Heart right ventricle (tissue), 16 donors: ENCODE data around the gene TRERF1. TPM values are rescaled to one million over a fixed set of nuclear protein-coding genes. Genes with fewer than 3 reads are reported as not detected.
A peak's percentile ranks its signal among the peaks of the same experiment; 100 is the strongest.

Experiments used
- ATAC-seq, 8 donors: fragments of 200-7000 bp; cut with Tn5 transposase; one replicate each; pipeline ENCODE4 v1.9.1; 2020; ENCODE audit warnings: mild to moderate bottlenecking in 8 of 8, moderate library complexity in 8 of 8, moderate number of reproducible peaks in 1 of 8
- DNase-seq, 2 donors: peaks; one replicate each; pipeline ENCODE4 v3.0.0-alpha.2; 2020
- H3K27ac ChIP-seq, 10 donors: fragments of 200-600 bp; sonication (generic) in 2 of 10; one replicate each; pipeline versions ENCODE4 v1.5.0 to v1.8.0; 2020 to 2022; ENCODE audit warnings: mild to moderate bottlenecking in 3 of 10
- H3K27me3 ChIP-seq, 7 donors: fragments of 200-600 bp; one replicate each; pipeline ENCODE4 v1.8.0; 2021 to 2022; ENCODE audit warnings: mild to moderate bottlenecking in 2 of 7
- H3K36me3 ChIP-seq, 9 donors: fragments of 200-600 bp; sonication (generic) in 1 of 9; one replicate each; pipeline versions ENCODE4 v1.5.0 to v1.8.0; 2020 to 2022; ENCODE audit warnings: mild to moderate bottlenecking in 2 of 9
- H3K4me1 ChIP-seq, 9 donors: fragments of 200-600 bp; sonication (generic) in 1 of 9; one replicate each; pipeline versions ENCODE4 v1.5.0 to v1.8.0; 2020 to 2022; ENCODE audit warnings: mild to moderate bottlenecking in 4 of 9
- H3K4me3 ChIP-seq, 10 donors: fragments of 200-600 bp; sonication (generic) in 2 of 10; one replicate each; pipeline versions ENCODE4 v1.5.0 to v1.8.0; 2020 to 2022; ENCODE audit warnings: mild to moderate bottlenecking in 7 of 10, moderate library complexity in 2 of 10
- H3K9me3 ChIP-seq, 11 donors: fragments of 200-600 bp in 10 of 11; sonication (generic) in 2 of 11; one replicate each; pipeline versions ENCODE4 v1.5.0 to v1.8.0; 2013 to 2022; ENCODE audit warnings: mild to moderate bottlenecking in 2 of 11, control low read depth in 1 of 11, moderate library complexity in 1 of 11
- CTCF ChIP-seq, 9 donors: fragments of 200-600 bp; sonication (generic) in 2 of 9; IDR thresholded peaks; one replicate each; pipeline versions ENCODE4 v1.5.0 to v1.8.0; 2021 to 2022; ENCODE audit warnings: antibody characterized with exemption in 9 of 9, mild to moderate bottlenecking in 5 of 9, moderate library complexity in 1 of 9
- WGBS, 2 donors: extraction: QIAGEN DNeasy Blood & Tissue Kit; methylation state at CpG; one replicate each; pipeline ENCODE4 v1.1.7; 2013; ENCODE audit warnings: inconsistent platforms in 1 of 2; 5-methylcytosine and 5-hydroxymethylcytosine counted together
- intact Hi-C, 10 donors: fragments of 100-400 bp; cut with DNase I; formaldehyde crosslinking; loops; one replicate each; pipeline versions ENCODE4 v1.11.1 to v1.14.2; 2022
- polyA plus RNA-seq, 2 donors: library from polyadenylated mRNA; stranded (reverse); fragments of 200-250 nt; gene quantifications; one replicate each; pipeline ENCODE4 v1.2.3, GENCODE V29; 2013
- total RNA-seq, 10 donors: library from RNA; stranded (reverse); fragmentation: NEBNext Ultra II Directional in 3 of 10; extraction: Animal tissue kit (Norgen Biotek cat#: 25700) in 3 of 10; gene quantifications; one replicate each; pipeline versions ENCODE4 v1.2.1 to v1.2.4, GENCODE V29; 2021 to 2023
- donor health status: Arrhythmogenic right ventricular cardiomyopathy.
- donor health status: ischemic (EF 13 %, LVEDD 7.1; RV severe dilation, severe dysfunction).
- donor health status: healthy with polysubstance abuse.
- donor health status: DM: no; HTN: yes; CAD: no.
- donor health status: DM: no; HTN: no; CAD: no.
- donor health status: ischemic (EF 25% LVEDD 6.9; RV normal size, moderate dysfunction).
- donor health status: ischemic (EF 25% LVEDD 5.7; RV mildly dilated, moderate dysfunction).
- donor health status: healthy.
- donor health status: DM: yes; HTN: yes; CAD: no.
- donor health status: Ischemic cardiomyopathy.
- donor health status: ischemic (EF 35%, LVEDD 5.7; RV mildly dilated, moderate dysfunction).
- donor health status: nonischemic (EF 11% LVEDD 7.7; RV severe dilation, severe dysfunction).
- donor health status: DM: yes; HTN: yes; CAD: no.
- donor health status: PGD.
- donor health status: ischemic (EF 29% LVEDD 5.4; RV normal size, mild dysfunction).
- donor health status: nonischemic (EF 23%, LVEDD 6.1; RV moderate dilation, normal function).

The TRERF1 gene
- total and polyA plus RNA-seq, 12 donors: 0.75 to 2.8 (median 1.6) TPM

- ATAC-seq (no peak), DNase-seq (no peak)
- Histone ChIP-seq H3K4me3 (no peak overlapping the region), H3K27ac (no peak overlapping the region), H3K4me1 (peaks cover 0 to 87% (median 16%) of the 10 kb centered on the region in 9 donors), H3K36me3 (no peaks in the 10 kb centered on the region), H3K9me3 (no peaks in the 10 kb centered on the region), H3K27me3 (no peaks in the 10 kb centered on the region)
- no peak for TF ChIP-seq CTCF (IDR thresholded peaks at IDR 0.05)
- intact Hi-C loops: no loop called here
- WGBS, 2 donors: 95 to 97% methylated on average over 3 of the region's 3 CpGs
Measured at GRCh38 chr6:42370323-42370985, 81.3 kb downstream of the TRERF1 start.

GRCh38 chr6:42369568-42369967 is 82.2 kb downstream of the TRERF1 start:
- WGBS, 2 donors: 95 to 98% methylated on average over 2 of the region's 2 CpGs
- ATAC-seq: no peak
- peak overlapping the region in 1 of 10 donors; percentile 90 for H3K27ac ChIP-seq
- TF ChIP-seq CTCF (IDR thresholded peaks at IDR 0.05): no peak
- no peak overlapping the region for H3K4me3 ChIP-seq
- no peaks in the 10 kb centered on the region for H3K27me3 ChIP-seq
- no peaks in the 10 kb centered on the region for H3K9me3 ChIP-seq
- DNase-seq: no peak
- H3K4me1 ChIP-seq: peaks cover 0 to 87% (median 18%) of the 10 kb centered on the region in 9 donors
- intact Hi-C loops: loop anchor here in 1 of 10 donors (5.0 kb wide), 1 partner anchor 83 kb away; the partner anchor contains the start of gene TRERF1
- no peaks in the 10 kb centered on the region for H3K36me3 ChIP-seq

GRCh38 chr6:42368181-42368580 is 83.5 kb downstream of the TRERF1 start:
- peak overlapping the region in 4 of 10 donors; percentile 7 to 90 (median 57) for H3K27ac ChIP-seq

More at GRCh38 chr6:42368181-42368580, 83.5 kb downstream of the TRERF1 start:
- no peak for TF ChIP-seq CTCF (IDR thresholded peaks at IDR 0.05)
- H3K9me3 ChIP-seq: no peaks in the 10 kb centered on the region
- peaks cover 0 to 86% (median 28%) of the 10 kb centered on the region in 9 donors for H3K4me1 ChIP-seq
- H3K36me3 ChIP-seq: no peaks in the 10 kb centered on the region
- H3K4me3 ChIP-seq: peak overlapping the region in 1 of 10 donors; percentile 36
- DNase-seq (no peak), ATAC-seq (peak in 1 of 8 donors; percentile 12)
- intact Hi-C loops: loop anchor here in 1 of 10 donors (5.0 kb wide), 1 partner anchor 84 kb away; the partner anchor contains the start of gene TRERF1
- 70 to 76% methylated on average over 7 of the region's 7 CpGs for WGBS, 2 donors
- H3K27me3 ChIP-seq: no peaks in the 10 kb centered on the region
